Endothelial cell of umbilical vein (primary cell): ENCODE measurements around the gene GABPA.

ENCODE experiments used
- EZH2 ChIP-seq: IDR thresholded peaks from 2 replicates; pipeline ENCODE4 v1.6.1; 2012; ENCODE audit warnings: borderline replicate concordance, low read depth, mild to moderate bottlenecking, moderate library complexity, low read length, inconsistent platforms; ENCODE audit not compliant: severe bottlenecking
- TF ChIP-seq, protein P1 (sequence below), 2 donors: IDR thresholded peaks; 1 replicate in 1 of 2; 2 replicates in 1 of 2; pipeline ENCODE4 v1.5.1; 2011; ENCODE audit warnings: low read length in 2 of 2, mild to moderate bottlenecking in 2 of 2, moderate library complexity in 2 of 2, control low read depth in 1 of 2, inconsistent platforms in 1 of 2, low read depth in 1 of 2; ENCODE audit not compliant: insufficient read depth in 1 of 2; ENCODE audit errors: extremely low read depth in 1 of 2

DNA sequence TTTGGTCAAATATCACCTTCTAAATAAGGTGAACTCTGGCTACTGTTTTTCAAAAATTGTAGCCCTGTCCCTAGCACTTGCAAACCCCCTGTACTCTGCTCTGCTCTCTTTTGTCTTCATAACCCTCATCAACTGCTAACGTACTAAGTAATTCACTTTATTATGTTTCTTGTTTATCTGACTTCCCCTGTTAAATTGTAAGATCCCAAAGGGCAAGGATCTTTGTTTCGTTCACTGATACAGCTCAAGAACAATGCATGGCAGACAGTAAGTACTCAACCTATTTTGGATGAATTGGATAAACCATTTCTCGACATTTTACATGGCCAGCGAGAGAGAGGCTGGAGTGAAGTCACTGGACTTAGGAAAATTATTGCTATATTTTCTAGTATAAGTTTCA, 47.0 kb upstream of the GABPA start:
- TF ChIP-seq, protein P1, sequence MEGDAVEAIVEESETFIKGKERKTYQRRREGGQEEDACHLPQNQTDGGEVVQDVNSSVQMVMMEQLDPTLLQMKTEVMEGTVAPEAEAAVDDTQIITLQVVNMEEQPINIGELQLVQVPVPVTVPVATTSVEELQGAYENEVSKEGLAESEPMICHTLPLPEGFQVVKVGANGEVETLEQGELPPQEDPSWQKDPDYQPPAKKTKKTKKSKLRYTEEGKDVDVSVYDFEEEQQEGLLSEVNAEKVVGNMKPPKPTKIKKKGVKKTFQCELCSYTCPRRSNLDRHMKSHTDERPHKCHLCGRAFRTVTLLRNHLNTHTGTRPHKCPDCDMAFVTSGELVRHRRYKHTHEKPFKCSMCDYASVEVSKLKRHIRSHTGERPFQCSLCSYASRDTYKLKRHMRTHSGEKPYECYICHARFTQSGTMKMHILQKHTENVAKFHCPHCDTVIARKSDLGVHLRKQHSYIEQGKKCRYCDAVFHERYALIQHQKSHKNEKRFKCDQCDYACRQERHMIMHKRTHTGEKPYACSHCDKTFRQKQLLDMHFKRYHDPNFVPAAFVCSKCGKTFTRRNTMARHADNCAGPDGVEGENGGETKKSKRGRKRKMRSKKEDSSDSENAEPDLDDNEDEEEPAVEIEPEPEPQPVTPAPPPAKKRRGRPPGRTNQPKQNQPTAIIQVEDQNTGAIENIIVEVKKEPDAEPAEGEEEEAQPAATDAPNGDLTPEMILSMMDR (IDR thresholded peaks at IDR 0.05; ENCODE audit: extremely low read depth in 1 of 2, insufficient read depth in 1 of 2, low read depth in 1 of 2, low read length in 2 of 2): no peak
- no peak for TF ChIP-seq EZH2
